A549 (cell line): Measurements from ENCODE around the gene FAM193A. TPM values are rescaled to one million over a fixed set of nuclear protein-coding genes. Genes with fewer than 3 reads are reported as not detected.

ENCODE experiments used
- ATAC-seq, 2 experiments: fragments of 200-7000 bp in 1 of 2; fragments of >200 bp in 1 of 2; cut with Nextera tagmentation in 1 of 2; cut with Tn5 transposase in 1 of 2; 3 replicates each; pipeline versions ENCODE4 v1.8.0 to v1.9.1; 2018 to 2020; ENCODE audit warnings: mild to moderate bottlenecking in 1 of 2, moderate library complexity in 1 of 2
- CTCF ChIA-PET: fragments of 300-600 bp; sonication (Branson Sonifier 250); formaldehyde crosslinking; extraction: SDS; loops from one replicate; lab custom pipeline; 2021; ENCODE audit warnings: antibody characterized with exemption, inconsistent platforms; lab: Yijun Ruan, JAX
- POLR2A ChIA-PET: fragments of 350-600 bp; formaldehyde crosslinking; extraction: SDS; loops from one replicate; lab custom pipeline; 2021; ENCODE audit warnings: antibody characterized with exemption, inconsistent platforms; lab: Yijun Ruan, JAX
- DNase-seq, 2 experiments: peaks; one replicate each; pipeline versions ENCODE4 v3.0.0 to v3.0.0-alpha.2; 2011 to 2016; ENCODE audit warnings: low read depth in 1 of 2, low spot score in 1 of 2
- FAIRE-seq: peaks from 2 replicates; lab custom pipeline; 2011; peaks lifted over from hg19 to GRCh38; lab: Jason Lieb, UNC
- H3K27ac ChIP-seq, 2 experiments: fragments of >200 bp; sonication (Bioruptor Twin); formaldehyde crosslinking; 3 replicates each; pipeline ENCODE4 v1.5.1; 2016 to 2017
- H3K4me1 ChIP-seq: fragments of >200 bp; sonication (Bioruptor Twin); formaldehyde crosslinking; 3 replicates; pipeline ENCODE4 v1.6.1; 2016
- H3K4me2 ChIP-seq: fragments of >200 bp; sonication (Bioruptor Twin); formaldehyde crosslinking; 3 replicates; pipeline ENCODE4 v1.6.1; 2016
- H3K4me3 ChIP-seq: fragments of >200 bp; sonication (Bioruptor Twin); formaldehyde crosslinking; 3 replicates; pipeline ENCODE4 v1.5.1; 2016
- H3K9me3 ChIP-seq: fragments of >200 bp; sonication (Bioruptor Twin); formaldehyde crosslinking; 3 replicates; pipeline ENCODE4 v1.6.1; 2016
- BHLHE40 ChIP-seq: IDR thresholded peaks from 2 replicates; pipeline ENCODE4 v1.6.1; 2012; ENCODE audit warnings: low read depth, low read length, inconsistent platforms
- CBX2 ChIP-seq: fragments of 200-600 bp; sonication (generic); IDR thresholded peaks from 2 replicates; pipeline ENCODE4 v1.6.1; 2016; ENCODE audit warnings: low read depth, mild to moderate bottlenecking, borderline replicate concordance
- CTCF ChIP-seq: fragments of >200 bp; sonication (Bioruptor Twin); formaldehyde crosslinking; IDR thresholded peaks from 3 replicates; pipeline ENCODE4 v1.5.1; 2016
- E2F6 ChIP-seq: IDR thresholded peaks from 2 replicates; pipeline ENCODE4 v1.6.1; 2012; ENCODE audit warnings: low read depth, borderline replicate concordance
- HOXA7 ChIP-seq: fragments of 250-450 bp; sonication (Bioruptor Pico); IDR thresholded peaks from 2 replicates; pipeline ENCODE4 v1.5.0; 2020; ENCODE audit warnings: mild to moderate bottlenecking, moderate library complexity
- JUN ChIP-seq, 2 experiments: fragments of >200 bp; sonication (Bioruptor Twin); formaldehyde crosslinking; IDR thresholded peaks; 2 replicates in 1 of 2; 3 replicates in 1 of 2; pipeline ENCODE4 v1.6.1; 2016 to 2017
- JUNB ChIP-seq: fragments of >200 bp; sonication (Bioruptor Twin); formaldehyde crosslinking; IDR thresholded peaks from 2 replicates; pipeline ENCODE4 v1.6.1; 2016
- MAX ChIP-seq: IDR thresholded peaks from 2 replicates; pipeline ENCODE4 v1.6.1; 2012
- NFE2L2 ChIP-seq: fragments of 150-350 bp; conservative IDR thresholded peaks from 2 replicates; pipeline ENCODE4 v1.6.1; 2014; ENCODE audit warnings: low read length
- NR3C1 ChIP-seq: fragments of >200 bp; sonication (Bioruptor Twin); formaldehyde crosslinking; IDR thresholded peaks from 3 replicates; pipeline ENCODE4 v1.6.1; 2017
- RCOR1 ChIP-seq: fragments of 150-350 bp; IDR thresholded peaks from 2 replicates; pipeline ENCODE4 v1.6.1; 2014; ENCODE audit warnings: antibody characterized with exemption, low read length, low read depth
- RNF2 ChIP-seq: fragments of 200-600 bp; sonication (generic); IDR thresholded peaks from 2 replicates; pipeline ENCODE4 v1.6.1; 2016; ENCODE audit warnings: low read depth, mild to moderate bottlenecking, antibody characterized with exemption, moderate library complexity, borderline replicate concordance
- SREBF2 ChIP-seq: fragments of 450-650 bp; IDR thresholded peaks from 2 replicates; pipeline ENCODE4 v1.6.1; 2014; ENCODE audit warnings: mild to moderate bottlenecking, moderate library complexity
- ZFP36 ChIP-seq: fragments of 450-650 bp; IDR thresholded peaks from 2 replicates; pipeline ENCODE4 v1.6.1; 2014; ENCODE audit warnings: borderline replicate concordance; ENCODE audit not compliant: partially characterized antibody
- ZNF302 ChIP-seq: fragments of 250-450 bp; sonication (Bioruptor Pico); IDR thresholded peaks from 2 replicates; pipeline ENCODE4 v1.9.0; 2021; ENCODE audit warnings: inconsistent platforms, mild to moderate bottlenecking, moderate library complexity
- ZSCAN20 ChIP-seq: fragments of 250-450 bp; sonication (Bioruptor Pico); IDR thresholded peaks from 2 replicates; pipeline ENCODE4 v1.8.0; 2022; ENCODE audit warnings: mild to moderate bottlenecking, moderate library complexity
- WGBS: methylation state at CpG from one replicate; pipeline ENCODE4 v1.1.6; 2017; ENCODE audit errors: missing lambda C conversion rate; 5-methylcytosine and 5-hydroxymethylcytosine counted together
- polyA plus RNA-seq, 4 experiments: library from polyadenylated mRNA; depleted of rRNA in 3 of 4; stranded (reverse); fragments of >200 nt; fragmentation: RNase III in 1 of 4; extraction: RNeasy Plus Mini Kit Qiagen cat#74134 plus additional on column Dnase treatment in 1 of 4; gene quantifications; 2 replicates in 3 of 4; 3 replicates in 1 of 4; pipeline ENCODE4 v1.2.3, GENCODE V29; 2011 to 2017
- TF ChIP-seq, protein P1 (sequence below): IDR thresholded peaks from 2 replicates; pipeline ENCODE4 v1.6.1; 2012

FAM193A gene
- polyA plus RNA-seq, 2 of the 4 experiments (the other 2 are of a cell fraction) = 4.5 to 6.7 TPM

DNA sequence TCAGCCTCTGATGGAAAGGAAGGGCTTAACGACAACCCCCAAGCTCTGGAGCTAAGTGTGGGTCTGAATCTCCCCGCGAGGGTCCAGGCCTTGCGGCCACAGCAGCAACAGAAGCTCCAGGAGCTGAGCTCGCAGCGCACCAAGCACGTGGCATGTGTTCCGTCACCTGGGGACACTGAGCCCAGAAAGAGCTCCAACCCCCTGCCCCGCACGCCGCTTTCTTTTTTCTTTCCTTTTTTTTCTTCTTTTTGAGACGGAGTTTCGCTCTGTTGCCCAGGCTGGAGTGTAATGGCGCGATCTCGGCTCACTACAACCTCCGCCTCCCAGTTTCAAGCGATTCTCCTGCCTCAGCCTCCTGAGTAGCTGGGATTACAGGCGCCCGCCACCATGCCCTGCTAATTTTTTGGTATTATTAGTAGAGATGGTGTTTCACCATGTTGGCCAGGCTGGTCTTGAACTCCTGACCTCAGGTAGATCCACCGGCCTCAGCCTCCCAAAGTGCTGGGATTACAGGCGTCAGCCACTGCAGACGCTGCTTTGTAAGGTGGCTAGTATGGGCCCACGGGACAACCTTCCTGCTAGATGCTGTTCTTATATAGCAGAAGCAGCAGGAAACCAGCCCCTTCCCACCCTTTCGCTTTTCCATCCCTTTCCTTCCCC, 220.4 kb downstream of the FAM193A start:
- POLR2A ChIA-PET = interaction anchor here (0.6 kb wide), 1 partner anchor 76 kb away, joined by 3 read pairs; no protein-coding TSS in a partner anchor
- Histone ChIP-seq H3K4me3 (peak overlapping the region; percentile 72), H3K4me1 (peaks cover 23% of the 10 kb centered on the region), H3K4me2 (peak overlapping the region; percentile 75), H3K9me3 (no peaks in the 10 kb centered on the region), H3K27ac (peak overlapping the region; percentile 65 to 100)
- no peak for DNase-seq
- ATAC-seq = no peak
- CTCF ChIA-PET = interaction anchor here (0.5 kb wide), 1 partner anchor 553 kb away, joined by 3 read pairs; no protein-coding TSS in a partner anchor
- WGBS = 80% methylated on average over 22 of the region's 25 CpGs
- no peak for FAIRE-seq
- no peak for TF ChIP-seq ZSCAN20 (CRISPR knock-in tag)
- TF ChIP-seq NFE2L2 = no peak
- TF ChIP-seq CBX2 = no peak
- TF ChIP-seq, protein P1, sequence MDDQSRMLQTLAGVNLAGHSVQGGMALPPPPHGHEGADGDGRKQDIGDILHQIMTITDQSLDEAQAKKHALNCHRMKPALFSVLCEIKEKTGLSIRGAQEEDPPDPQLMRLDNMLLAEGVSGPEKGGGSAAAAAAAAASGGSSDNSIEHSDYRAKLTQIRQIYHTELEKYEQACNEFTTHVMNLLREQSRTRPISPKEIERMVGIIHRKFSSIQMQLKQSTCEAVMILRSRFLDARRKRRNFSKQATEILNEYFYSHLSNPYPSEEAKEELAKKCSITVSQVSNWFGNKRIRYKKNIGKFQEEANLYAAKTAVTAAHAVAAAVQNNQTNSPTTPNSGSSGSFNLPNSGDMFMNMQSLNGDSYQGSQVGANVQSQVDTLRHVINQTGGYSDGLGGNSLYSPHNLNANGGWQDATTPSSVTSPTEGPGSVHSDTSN = no peak
- no peak for TF ChIP-seq JUN (IDR thresholded peaks at IDR 0.05)
- TF ChIP-seq, all 56 proteins: peak for 0

DNA sequence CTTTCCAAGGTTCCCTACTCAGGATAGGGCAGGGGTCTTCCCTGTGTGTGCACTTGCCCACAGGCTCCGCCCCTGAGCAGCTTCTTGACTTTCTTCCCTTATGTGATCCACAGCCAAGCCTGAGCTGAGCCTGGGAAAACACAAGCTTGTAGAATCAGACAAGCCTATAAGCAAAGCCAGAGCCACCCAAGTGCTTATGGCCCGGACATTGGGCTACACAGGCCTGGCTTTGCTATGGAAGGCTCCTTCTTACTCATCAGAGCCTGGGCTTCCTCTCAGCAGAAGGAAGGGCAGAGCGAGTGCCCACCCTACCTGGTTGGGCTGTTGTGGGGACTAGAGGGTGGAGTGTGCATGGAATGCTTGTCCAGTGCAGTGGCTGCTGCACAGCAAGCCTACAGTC, 221.0 kb downstream of the FAM193A start:
- WGBS = 100% methylated on average over 1 of the region's 3 CpGs
- ChIA-PET CTCF (no interaction called here), POLR2A (no interaction called here)
- ATAC-seq (no peak), DNase-seq (no peak), FAIRE-seq (no peak)
- H3K4me2 ChIP-seq = no peak overlapping the region
- H3K27ac ChIP-seq = no peak overlapping the region
- H3K4me3 ChIP-seq = no peak overlapping the region
- H3K4me1 ChIP-seq = peaks cover 24% of the 10 kb centered on the region
- TF ChIP-seq BHLHE40 (no peak), ZFP36 (no peak)
- no peaks in the 10 kb centered on the region for H3K9me3 ChIP-seq

DNA sequence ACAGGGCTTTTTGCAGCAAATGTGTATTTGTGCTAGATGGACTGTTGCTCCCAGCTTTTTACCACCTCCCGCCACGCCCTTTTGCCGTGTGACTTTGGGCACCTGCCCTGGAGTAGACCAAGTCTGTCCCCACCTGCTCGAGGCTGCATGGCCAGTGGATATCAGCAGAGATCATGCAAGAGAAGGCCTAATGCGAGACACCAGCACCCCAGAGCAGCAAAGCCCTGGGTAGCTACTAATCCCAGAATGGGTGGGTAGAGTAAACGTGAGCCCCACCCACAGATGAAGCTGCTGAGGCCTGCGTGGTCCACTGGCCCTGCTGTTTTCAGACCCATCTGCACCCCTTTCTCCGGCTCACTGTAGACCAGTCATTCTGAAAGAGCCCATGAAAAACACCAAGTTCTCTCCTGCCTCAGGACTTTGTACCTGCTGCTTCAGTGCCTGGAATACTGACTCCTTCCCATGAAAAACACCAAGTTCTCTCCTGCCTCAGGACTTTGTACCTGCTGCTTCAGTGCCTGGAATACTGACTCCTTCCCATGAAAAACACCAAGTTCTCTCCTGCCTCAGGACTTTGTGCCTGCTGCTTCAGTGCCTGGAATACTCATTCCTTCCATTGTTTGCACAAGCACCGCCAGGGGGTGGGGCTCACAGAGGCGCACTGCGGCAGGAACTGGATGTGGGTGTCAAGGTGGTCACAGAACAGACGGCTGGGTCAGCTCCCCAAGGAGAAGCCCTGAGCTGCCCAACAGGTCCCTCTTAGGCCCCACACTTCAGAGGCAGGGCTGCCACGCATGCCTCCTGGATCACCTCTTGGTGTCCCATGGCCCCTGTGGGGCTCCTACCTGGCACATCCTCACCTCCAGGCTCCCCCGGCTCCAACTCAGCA, 224.8 kb downstream of the FAM193A start:
- ChIA-PET POLR2A (no interaction called here), CTCF (interaction anchor here (0.6 to 2.2 kb wide), 4 partner anchors 13 to 318 kb away, joined by 3 to 6 read pairs (median 3); no protein-coding TSS in a partner anchor)
- DNase-seq (no peak), ATAC-seq (peak; percentile 41 to 54; a peak in 5 of 6 replicates), FAIRE-seq (no peak)
- 65% methylated on average over 8 of the region's 14 CpGs for WGBS
- H3K4me2 ChIP-seq = peak overlapping the region; percentile 49; the same call in 2 of the 3 replicates
- no peaks in the 10 kb centered on the region for H3K9me3 ChIP-seq
- H3K4me1 ChIP-seq = peaks cover 18% of the 10 kb centered on the region
- TF ChIP-seq ZNF302 (CRISPR knock-in tag) = no peak
- TF ChIP-seq RCOR1 = no peak
- TF ChIP-seq CTCF = no peak
- TF ChIP-seq RNF2 = no peak
- no peak for TF ChIP-seq E2F6
- TF ChIP-seq, protein P1 = no peak
- TF ChIP-seq MAX = no peak
- no peak for TF ChIP-seq SREBF2
- no peak for TF ChIP-seq JUNB
- no peak for TF ChIP-seq HOXA7 (CRISPR knock-in tag)
- TF ChIP-seq NR3C1 = no peak
- H3K27ac ChIP-seq = peak overlapping the region; percentile 53 to 71; a peak in 4 of 6 replicates
- H3K4me3 ChIP-seq = no peak overlapping the region
